DMS 273 (cell line): ENCODE data around the gene FOXN3.
A peak's percentile ranks its signal among the peaks of the same experiment; 100 is the strongest.

Source experiments
- DNase-seq: peaks from one replicate; lab custom pipeline; 2025; ENCODE audit not compliant: unreplicated experiment; lab: John Stamatoyannopoulos, UW

Gene FOXN3

DNA sequence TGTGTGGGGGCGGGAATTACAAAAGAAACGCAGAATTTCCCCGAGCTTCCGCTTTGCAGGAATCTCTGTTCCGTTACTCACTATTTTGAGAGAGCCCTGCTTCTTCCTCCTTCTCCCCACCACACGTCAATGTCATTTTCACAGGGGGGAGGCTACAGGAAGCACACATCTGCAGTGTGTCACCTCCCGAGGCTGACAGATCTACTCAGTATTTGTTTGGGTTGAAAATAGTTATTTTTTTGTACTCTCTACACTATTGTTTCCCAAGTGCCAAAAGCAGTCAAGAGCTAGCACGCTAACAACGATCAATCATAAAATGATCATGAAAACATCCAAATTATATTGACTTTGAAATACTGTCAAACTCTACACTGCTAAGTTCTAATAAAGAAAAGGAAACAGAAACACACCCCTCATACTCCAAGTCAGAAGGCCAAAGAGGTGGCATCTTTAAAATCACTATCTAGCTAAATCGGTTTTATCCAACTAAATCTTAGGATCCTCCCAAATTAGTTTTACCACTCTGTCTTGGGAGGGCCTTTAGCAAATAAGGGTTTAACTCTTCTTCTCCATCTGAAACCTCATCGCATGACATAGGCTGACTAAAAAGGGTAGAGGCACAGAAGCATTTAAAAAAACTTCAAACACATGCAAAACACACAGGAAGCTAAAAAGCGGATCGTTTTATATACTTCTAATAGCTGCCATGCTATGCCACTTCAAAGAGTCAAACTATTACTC, 51.8 kb downstream of the FOXN3 start:
- no peak for DNase-seq

DNA sequence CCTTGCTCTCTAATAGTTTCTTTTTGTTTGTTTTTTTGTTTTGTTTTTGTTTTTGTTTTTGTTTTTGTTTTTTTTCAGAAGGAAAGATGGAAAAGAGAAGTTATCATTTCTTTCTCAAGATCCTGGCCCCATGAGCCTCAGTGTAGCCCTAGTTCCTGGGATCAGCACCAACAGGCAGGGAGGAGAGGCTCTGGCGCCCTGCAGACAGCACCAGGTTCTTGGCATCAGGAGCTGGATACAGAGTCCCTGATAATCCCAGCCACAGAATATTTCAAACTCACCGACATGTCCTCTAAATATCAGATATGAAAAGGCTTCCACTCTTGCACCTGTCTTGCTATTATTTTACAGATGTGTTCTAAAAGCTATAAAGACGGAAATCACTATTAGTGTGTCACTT, 52.7 kb downstream of the FOXN3 start:
- DNase-seq = no peak

DNA sequence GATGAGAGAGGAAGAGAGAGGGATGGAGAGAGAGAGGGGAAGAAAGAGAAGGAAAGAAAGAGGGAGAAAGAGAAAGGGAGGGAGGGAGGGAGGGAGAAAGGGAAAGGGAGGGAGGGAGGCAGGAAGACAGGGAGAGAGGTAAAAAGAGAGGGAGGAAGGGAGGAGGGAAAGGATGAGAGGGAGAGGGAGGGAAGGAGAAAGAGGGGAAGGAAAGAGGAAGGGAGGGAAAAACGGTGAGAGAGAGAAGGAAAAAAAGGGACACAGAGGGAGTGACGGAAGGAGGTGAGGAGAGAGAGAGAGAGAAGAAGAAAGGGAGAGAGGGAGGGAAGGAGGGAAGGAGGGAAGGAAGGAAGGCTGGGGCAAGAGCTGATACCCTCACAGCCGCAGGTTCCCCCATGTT, 56.8 kb downstream of the FOXN3 start:
- no peak for DNase-seq

DNA sequence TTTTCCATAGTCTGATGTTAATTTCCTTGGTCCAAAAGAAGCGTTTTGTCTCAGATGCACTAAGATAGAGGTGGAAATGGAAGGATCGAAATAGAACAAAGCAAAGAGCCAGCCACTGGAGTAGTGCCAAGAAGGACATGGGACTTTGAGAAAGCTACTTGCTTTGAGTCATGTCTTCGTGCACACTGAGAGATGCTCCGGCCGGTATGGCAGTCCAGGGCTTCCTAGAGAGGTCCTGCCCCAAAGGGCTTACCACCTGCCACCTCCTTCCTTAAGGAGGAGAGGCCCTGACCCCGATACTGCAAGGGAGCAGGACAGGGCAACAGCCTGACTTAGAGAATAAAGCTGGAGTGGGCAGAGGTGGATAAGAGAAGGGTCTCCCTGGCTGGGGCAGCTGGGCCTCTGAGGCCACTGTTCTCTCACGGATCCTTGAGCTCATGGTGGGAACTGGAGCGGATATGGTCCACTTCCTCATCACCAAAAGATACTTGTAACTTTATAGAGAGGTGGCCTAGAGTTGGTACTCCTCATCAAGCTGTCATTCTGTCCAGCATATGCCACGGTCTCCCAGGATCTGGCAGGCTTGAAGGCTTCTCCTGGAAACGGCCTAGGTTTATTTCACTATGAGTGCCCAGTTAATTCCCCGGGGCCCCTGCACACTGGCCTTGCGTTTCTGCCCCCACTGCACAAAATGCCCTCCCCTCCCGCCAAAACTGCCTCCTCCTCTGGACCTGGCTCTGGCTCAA, 57.4 kb downstream of the FOXN3 start:
- DNase-seq = no peak

DNA sequence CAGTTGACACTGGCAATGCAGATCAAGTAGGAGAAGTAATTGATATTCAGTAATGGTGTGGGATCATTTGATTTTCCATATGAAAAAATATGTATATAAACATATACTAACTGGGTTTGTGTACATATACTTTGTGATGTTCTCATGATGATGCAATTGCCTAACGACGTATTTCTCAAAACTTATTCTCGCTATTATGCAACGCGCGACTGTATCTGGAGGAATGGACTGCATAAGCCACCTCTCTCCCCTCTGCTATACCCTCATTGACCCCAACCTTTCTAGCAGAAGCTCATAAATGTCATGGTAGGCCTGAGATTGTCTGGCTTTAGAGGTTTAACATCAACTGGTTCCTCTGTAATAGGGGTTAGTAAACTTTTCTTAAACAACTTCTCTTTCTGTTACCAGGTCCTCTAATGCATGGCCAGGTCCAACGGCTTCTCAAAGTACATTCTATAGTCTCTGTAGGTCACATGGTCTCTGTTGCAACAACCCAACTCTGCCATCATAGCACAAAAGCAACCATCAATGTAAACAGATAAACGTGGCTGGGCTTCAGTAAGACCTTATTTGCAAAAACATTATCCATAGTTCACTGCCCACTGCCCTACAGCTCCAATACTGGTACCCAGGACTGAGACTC, 59.3 kb downstream of the FOXN3 start:
- no peak for DNase-seq

DNA sequence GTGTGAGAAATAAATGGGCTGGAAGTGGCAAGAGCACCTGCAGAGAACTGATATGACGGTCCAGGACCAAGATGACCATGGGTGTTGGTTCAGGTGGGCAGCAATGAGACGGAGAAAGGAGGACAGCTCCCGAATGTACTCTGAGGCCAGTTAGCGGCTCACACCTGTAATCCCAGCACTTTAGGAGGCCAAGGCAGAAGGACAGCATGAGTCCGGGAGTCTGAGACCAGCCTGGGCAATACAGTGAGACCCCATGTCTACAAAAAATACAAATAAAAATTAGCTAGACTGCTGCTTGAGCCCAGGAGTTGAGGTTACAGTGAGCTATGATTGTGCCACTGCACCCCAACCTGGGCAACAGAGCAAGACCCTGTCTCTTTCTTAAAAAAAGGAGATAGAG, 60.1 kb downstream of the FOXN3 start:
- DNase-seq = no peak

DNA sequence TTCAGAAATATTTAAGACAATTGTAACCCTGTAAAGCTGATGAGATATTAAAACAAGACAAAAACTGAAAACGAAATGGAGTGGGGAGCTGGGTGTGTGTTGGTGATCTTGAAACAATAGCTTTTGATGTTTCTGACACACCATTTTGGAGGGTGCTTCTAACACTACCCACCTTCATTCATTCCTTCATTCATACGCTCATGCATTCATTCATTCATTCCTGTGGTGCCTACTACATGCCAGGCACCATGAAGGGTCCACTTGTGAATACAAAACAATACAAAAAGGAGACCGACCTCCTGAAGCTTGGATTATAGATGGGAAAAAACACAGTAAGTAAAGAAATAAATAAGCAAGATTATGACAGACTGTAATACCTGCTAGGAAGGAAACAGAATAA, 60.5 kb downstream of the FOXN3 start:
- DNase-seq = no peak

DNA sequence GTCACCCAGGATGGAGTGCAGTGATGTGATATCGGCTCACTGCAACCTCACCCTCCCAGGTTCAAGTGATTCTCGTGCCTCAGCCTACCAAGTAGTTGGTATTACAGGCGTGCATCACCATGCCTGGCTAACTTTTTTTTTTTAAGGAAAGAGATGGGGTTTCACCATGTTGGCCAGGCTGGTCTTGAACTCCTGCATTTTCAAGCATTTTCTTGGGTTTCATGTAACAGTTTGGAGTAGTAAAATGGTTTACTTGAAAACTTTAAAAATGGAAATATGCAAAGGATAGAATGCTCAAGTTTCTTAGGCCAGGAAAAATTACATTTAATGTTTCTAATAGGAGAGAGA, 63.3 kb downstream of the FOXN3 start:
- no peak for DNase-seq

DNA sequence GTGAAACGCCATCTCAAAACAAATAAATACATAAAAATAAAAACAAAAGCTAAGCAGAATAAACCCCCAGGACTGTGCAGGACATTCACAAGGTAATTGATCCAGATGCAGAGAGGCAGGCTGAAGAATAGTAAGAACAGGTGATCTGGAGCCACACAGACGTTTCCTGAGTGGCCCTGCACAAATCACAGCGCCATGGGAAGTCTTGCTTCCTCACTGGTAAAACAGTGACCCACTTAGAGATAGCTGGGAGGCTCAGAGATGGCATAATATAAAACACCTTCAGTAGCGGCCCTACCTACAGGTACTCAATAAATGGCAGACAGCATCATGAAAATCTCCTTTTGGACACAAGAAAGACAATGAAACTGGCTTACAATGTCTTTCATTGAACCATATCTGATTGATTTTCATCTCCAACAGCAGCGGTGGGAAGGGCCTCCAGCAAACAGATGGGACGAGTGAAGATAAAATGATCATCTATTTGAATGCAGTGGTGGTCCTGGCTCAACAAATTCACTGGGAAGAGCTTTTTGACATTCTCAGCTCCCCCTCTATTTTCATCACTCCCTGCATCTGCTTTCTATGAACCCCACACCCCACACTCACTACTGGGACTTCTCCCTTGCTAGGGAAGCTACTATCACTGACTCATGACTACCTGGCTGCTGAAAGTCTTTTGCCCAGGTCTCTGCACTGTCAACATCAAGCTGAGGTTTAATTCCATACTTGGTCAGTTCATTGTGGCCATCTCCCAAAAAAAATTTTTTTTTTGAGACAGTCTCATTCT, 63.9 kb downstream of the FOXN3 start:
- DNase-seq = no peak

DNA sequence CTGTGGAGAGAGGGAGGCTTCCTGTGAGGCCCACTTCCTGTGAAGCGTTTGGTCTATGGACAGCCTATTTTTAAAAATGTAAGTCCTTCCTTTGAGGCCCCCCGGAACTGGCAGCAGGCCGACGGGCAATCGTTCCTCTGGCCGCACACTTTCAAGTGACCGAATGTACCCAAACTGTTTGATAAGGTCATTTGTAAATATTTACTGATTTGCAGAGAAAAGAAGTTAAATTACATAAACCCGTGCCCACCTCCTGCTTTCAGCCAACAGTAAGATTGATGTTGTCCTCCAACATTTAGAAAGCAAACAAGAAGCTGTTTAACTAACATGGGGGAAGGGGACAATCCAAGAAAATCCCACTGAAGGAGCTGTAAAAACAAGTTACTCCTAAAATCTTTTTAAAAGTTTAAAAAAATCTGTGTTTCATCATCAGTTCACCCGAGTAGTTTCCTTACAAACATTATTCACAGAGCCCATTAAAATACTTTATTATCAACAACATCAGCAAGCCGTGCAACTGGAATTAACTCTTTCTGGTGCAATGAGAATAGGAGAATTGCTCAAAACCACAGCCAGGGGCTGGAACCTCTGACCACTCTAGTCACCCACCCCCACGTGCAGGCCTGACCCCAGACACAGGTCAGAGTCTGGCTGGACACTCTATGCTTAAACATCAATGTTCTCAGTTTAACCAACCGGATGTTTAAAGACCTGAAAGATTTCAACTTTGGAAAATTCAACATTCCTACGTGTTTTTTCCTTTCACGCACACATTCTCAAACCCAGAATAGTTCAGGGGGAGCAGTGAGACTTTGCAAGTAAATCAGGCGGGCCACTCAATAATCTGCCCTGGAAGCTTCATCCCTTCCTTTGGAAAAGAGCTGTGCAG, 65.3 kb downstream of the FOXN3 start:
- DNase-seq = no peak

DNA sequence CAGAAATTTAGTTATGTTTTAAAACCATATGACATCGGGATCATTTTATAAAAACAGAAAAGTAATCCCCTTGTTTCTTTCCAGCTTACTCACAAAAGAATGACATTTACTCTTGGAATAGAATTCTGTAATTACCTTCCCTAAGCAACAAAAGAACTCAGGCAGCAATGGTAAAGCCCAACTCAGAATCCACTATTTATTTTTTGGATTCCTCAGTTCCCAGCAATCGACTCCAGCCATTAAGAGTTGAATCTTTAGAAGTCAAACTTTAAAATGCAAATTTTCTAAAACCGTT, 65.9 kb downstream of the FOXN3 start:
- DNase-seq = no peak

DNA sequence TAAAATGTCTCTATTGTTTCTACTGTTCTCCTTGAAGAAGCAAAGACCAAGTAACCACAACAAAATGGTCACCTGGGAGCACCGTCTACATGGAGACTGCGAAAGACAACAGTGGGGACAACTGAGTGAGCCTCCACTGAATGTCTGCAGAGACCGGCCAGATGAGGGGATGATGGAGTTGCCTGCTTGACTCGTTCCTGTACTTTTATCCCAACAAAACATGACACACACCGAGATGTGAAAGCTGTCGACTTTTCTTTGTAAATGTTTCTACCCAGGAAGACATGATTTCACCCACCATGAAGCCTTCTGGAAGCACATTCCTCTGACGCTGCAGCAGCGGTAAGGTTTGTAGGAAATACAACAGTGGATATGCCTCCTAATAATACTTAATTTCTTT, 66.9 kb downstream of the FOXN3 start:
- no peak for DNase-seq

DNA sequence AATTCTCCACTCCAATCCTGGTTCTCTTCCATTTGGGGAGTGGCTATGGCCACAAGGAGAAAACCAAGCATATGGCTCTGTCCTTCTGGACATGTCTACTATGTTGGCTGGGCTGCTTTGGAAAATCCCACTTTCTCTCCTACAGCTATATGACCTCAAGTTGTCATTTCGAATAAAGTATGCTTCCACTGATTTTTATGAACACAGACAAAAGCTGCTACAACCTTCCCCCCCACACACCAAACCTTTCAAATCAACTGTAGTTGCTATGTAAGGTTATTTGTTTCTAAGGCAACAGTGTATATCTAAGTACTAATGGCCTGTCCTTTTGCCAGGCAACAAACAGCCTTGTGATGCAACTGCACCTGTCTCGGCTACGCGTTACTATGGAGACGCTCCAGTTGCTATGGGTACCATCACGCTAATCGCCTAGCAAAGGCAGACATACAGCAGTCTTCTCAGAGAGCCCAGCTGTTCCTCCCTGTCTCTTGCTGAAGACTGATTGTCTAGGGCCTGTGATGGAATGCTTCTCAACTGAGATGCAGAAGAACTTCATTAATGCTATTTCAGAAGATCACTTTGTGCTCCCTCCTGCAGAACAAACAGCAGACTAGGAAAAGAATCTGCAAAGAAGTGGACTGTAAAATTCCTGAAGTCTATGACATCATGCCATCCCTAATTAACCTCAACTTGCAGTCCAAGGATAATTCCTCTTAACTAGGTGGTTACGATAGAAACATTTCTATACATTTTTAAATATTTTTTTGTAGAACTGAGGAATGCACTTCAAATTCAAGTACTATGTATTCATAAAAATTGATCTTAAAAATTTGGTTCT, 67.6 kb downstream of the FOXN3 start:
- DNase-seq = peak; percentile 96

DNA sequence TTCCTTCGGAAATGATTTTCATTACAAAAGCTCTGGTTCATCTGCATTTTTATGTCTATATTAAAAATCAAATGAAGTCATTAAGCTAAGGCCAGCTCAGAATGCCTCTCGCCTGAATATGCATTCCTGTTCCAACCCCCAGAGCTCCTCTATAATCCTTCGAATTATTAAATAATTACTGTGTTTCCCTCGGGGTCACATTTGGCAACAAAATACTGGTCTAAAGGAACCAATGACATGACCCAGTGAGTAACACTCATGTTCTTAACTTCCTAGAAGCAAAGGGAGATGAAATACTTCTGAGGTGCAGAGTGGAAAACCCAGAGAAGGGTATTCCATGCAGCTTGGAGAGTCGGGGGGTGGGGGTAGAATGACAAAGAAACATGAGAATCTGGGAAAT, 68.3 kb downstream of the FOXN3 start:
- no peak for DNase-seq

DNA sequence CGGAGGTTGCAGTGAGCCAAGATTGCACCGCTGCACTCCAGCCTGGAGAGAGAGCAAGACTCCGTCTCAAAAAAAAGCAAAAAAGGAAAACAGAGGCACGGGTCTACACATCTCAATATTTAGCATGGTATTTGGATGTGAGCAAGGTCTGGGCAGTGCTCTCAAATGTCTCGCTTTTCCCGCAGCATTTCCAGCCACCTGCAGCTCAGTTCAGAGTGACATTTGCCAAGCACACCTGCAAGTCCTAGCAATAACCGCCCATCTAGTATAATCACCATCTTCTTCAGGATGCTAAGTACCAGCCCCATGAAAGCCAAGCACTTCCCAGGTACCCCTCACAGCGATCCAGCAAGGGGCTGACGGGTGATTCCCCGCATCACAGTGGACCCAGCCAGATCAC, 69.1 kb downstream of the FOXN3 start:
- no peak for DNase-seq

DNA sequence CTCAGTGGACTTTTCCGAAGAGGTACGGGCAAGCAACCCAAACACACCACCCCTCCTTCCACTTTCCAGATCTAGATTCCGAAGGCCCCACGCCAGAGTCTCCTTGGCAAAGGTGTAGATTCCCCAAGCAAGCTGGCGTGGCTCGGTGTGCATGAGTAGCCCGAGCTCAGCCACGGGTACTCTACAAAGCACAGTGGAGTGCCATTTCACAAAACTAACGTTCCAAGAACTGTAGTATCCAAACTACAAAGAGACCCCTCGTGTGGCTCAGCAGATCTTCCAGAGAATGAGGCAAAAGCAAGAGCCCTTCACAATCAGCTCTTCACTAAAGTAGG, 72.1 kb downstream of the FOXN3 start:
- DNase-seq = no peak

DNA sequence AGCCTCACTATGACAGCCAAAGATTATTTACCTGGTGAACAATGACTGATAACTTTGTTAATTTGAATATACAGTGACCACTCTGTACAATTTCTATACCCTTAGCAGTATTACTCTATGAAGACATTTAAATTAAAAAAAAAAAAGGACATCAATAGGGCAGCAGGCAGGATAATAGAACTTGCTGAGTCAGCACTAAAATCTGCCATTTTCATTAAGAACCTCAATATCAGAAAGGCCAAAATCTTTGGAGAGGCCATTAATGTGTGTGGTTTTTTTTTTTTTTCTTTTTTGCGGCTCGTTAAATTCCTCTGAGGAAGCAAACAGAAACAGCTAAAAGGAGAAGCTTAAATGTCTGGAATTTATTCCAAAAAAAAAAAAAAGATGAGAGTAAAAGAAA, 73.7 kb downstream of the FOXN3 start:
- no peak for DNase-seq

DNA sequence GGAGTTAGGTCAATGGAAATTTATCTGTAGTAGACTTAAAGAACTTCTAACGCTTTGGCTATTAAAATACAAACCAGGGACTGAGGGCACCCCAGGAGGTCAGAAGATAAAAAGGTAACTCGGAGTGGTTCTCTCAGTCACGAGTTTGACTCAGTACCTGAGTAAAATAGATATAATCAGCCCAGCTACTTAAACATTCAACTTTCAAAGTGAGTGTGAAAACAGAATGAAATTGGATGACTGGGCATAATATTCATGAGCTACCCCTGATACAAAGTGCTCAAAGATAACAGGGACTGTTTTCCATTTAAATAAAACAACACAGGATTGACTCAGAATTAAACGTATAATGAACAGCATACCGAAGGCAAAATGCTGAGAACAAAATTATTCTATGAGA, 75.0 kb downstream of the FOXN3 start:
- DNase-seq = no peak

DNA sequence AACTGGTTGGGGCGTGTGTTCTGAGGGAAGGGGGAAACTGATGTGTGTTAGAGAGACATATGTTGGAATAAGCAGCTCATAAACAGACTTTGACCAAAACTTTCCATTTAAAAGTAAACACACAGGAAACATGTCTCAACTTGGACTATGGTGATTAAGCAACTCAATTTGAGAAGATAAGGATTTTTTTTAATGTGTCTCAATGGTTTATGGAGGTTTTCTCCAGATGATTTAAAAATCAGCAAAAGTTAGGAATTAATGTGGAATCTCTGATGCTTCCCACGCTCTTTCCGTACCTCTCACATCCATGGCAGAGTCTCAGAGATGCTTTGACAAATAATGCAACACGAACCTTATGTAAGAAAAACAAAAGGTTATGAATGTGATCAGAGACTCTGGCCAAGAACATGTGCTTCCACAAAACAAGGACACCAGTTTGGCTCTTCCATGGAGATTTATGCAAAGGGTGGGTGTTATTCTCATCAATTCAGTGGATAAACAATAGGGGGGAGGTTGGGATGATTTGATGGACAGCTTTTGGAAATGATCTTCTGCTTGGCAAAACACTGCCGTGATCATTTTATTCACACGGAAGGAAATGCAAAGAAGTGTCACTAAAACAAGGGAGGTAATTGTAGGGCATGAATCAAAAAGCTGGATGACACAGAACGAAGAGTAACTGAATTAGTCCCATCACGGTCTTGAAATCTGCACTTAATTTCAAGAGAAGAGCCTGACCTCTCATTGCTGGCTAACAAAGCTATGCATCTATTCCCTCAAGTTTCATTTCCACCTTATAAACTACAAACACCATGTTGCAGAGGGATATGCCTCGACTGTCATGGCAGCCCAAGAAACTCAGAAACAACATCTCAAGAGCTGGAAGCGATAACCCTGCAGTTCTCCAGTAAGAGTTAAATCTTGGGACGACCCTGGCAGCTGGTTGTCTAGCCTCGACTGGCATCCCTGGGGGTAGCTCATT, 76.5 kb downstream of the FOXN3 start:
- no peak for DNase-seq
